Astrocyte (in vitro differentiated cells and primary cell): Measurements from ENCODE around the gene ATAD2B. TPM values are rescaled to one million over a fixed set of nuclear protein-coding genes. Genes with fewer than 3 reads are reported as not detected.
A peak's percentile ranks its signal among the peaks of the same experiment; 100 is the strongest.

Experiments used
- DNase-seq: peaks from one replicate; pipeline ENCODE4 v3.0.0-alpha.2; 2010; ENCODE audit warnings: low read depth
- FAIRE-seq: peaks from 2 replicates; lab custom pipeline; 2011; peaks lifted over from hg19 to GRCh38; lab: Jason Lieb, UNC
- H2AFZ ChIP-seq: 2 replicates; pipeline ENCODE4 v1.6.0; 2012; ENCODE audit warnings: low read depth, low read length, inconsistent platforms
- H3K27ac ChIP-seq: 2 replicates; pipeline ENCODE4 v1.5.1; 2011; ENCODE audit warnings: low read depth, low read length, inconsistent platforms
- H3K27me3 ChIP-seq: 2 replicates; pipeline ENCODE4 v1.6.0; 2011; ENCODE audit warnings: low read length, inconsistent platforms; ENCODE audit not compliant: insufficient read depth
- H3K36me3 ChIP-seq: 2 replicates; pipeline ENCODE4 v1.5.1; 2011; ENCODE audit warnings: low read length, inconsistent platforms; ENCODE audit not compliant: insufficient read depth
- H3K4me1 ChIP-seq: 2 replicates; pipeline ENCODE4 v1.5.1; 2011; ENCODE audit warnings: low read length, inconsistent platforms; ENCODE audit not compliant: insufficient read depth
- H3K4me2 ChIP-seq: 2 replicates; pipeline ENCODE4 v1.6.0; 2012; ENCODE audit warnings: low read length, inconsistent platforms
- H3K4me3 ChIP-seq: 2 replicates; pipeline ENCODE4 v1.5.1; 2011; ENCODE audit warnings: low read depth, mild to moderate bottlenecking, low read length, inconsistent platforms; ENCODE audit not compliant: insufficient read depth
- H3K79me2 ChIP-seq: 2 replicates; pipeline ENCODE4 v1.6.0; 2012; ENCODE audit warnings: mild to moderate bottlenecking, low read length, inconsistent platforms; ENCODE audit not compliant: insufficient read depth
- H3K9ac ChIP-seq: 2 replicates; pipeline ENCODE4 v1.6.0; 2012; ENCODE audit warnings: mild to moderate bottlenecking, low read length, inconsistent platforms
- H3K9me3 ChIP-seq: 2 replicates; pipeline ENCODE4 v1.5.1; 2012; ENCODE audit warnings: low read depth, mild to moderate bottlenecking, low read length, inconsistent platforms; ENCODE audit not compliant: insufficient read depth
- H4K20me1 ChIP-seq: 2 replicates; pipeline ENCODE4 v1.6.0; 2012; ENCODE audit warnings: low read length, inconsistent platforms; ENCODE audit not compliant: insufficient read depth
- H3K27ac Mint-ChIP-seq: one replicate; pipeline ENCODE4 v1.8.0; 2021; ENCODE audit warnings: mild to moderate bottlenecking, mixed read lengths; ENCODE audit not compliant: unreplicated experiment
- H3K27me3 Mint-ChIP-seq: one replicate; pipeline ENCODE4 v1.8.0; 2021; ENCODE audit warnings: low read depth, mixed read lengths; ENCODE audit not compliant: unreplicated experiment
- H3K36me3 Mint-ChIP-seq: one replicate; pipeline ENCODE4 v1.8.0; 2021; ENCODE audit warnings: low read depth, mixed read lengths; ENCODE audit not compliant: unreplicated experiment
- H3K4me1 Mint-ChIP-seq: one replicate; pipeline ENCODE4 v1.8.0; 2021; ENCODE audit warnings: low read depth, mixed read lengths; ENCODE audit not compliant: unreplicated experiment
- H3K4me3 Mint-ChIP-seq: one replicate; pipeline ENCODE4 v1.8.0; 2021; ENCODE audit warnings: mild to moderate bottlenecking, moderate library complexity, mixed read lengths; ENCODE audit not compliant: unreplicated experiment
- H3K9me3 Mint-ChIP-seq: one replicate; pipeline ENCODE4 v1.8.0; 2021; ENCODE audit warnings: mild to moderate bottlenecking, mixed read lengths; ENCODE audit not compliant: unreplicated experiment
- EZH2 ChIP-seq: IDR thresholded peaks from 2 replicates; pipeline ENCODE4 v1.6.1; 2012; ENCODE audit warnings: mild to moderate bottlenecking, low read length, inconsistent platforms; ENCODE audit not compliant: insufficient read depth
- total RNA-seq: library from RNA; stranded (reverse); gene quantifications from 2 replicates; pipeline ENCODE4 v1.2.1, GENCODE V29; 2021
- TF ChIP-seq, protein P1 (sequence below): IDR thresholded peaks from 2 replicates; pipeline ENCODE4 v1.5.1; 2011; ENCODE audit warnings: low read depth, mild to moderate bottlenecking, inconsistent platforms, low read length, moderate library complexity; ENCODE audit not compliant: insufficient read depth

ATAD2B gene
- total RNA-seq, 1 donor from 2014 or later: 12.2 TPM

DNA sequence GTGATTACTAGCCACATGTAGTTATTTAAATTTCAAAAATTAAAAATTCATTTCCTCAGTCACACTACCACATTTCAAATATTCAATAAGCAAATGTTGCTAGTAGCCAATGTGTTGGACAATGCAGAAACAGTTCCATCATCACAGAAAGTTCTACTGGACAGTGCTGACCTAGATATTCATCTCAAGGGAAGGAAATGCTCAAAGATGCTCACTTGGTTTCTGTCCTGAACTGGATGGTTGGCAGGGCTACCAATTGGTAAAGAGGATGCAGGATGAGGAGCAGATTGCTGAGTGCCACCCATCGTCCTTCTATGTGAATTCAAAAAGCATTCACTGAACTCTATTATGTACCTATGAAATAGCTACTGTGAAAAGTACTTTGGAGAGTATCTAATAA, 7.3 kb upstream of the ATAD2B start:
- no peak overlapping the region for H3K9ac ChIP-seq
- H3K4me3 ChIP-seq: no peak overlapping the region
- no peaks in the 10 kb centered on the region for H3K79me2 ChIP-seq
- TF ChIP-seq, protein P1, sequence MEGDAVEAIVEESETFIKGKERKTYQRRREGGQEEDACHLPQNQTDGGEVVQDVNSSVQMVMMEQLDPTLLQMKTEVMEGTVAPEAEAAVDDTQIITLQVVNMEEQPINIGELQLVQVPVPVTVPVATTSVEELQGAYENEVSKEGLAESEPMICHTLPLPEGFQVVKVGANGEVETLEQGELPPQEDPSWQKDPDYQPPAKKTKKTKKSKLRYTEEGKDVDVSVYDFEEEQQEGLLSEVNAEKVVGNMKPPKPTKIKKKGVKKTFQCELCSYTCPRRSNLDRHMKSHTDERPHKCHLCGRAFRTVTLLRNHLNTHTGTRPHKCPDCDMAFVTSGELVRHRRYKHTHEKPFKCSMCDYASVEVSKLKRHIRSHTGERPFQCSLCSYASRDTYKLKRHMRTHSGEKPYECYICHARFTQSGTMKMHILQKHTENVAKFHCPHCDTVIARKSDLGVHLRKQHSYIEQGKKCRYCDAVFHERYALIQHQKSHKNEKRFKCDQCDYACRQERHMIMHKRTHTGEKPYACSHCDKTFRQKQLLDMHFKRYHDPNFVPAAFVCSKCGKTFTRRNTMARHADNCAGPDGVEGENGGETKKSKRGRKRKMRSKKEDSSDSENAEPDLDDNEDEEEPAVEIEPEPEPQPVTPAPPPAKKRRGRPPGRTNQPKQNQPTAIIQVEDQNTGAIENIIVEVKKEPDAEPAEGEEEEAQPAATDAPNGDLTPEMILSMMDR: no peak
- no peak for TF ChIP-seq EZH2
- H3K27me3 Mint-ChIP-seq: no peaks in the 10 kb centered on the region
- H3K9me3 ChIP-seq: no peaks in the 10 kb centered on the region
- no peaks in the 10 kb centered on the region for H3K4me1 ChIP-seq
- no peaks in the 10 kb centered on the region for H4K20me1 ChIP-seq
- H3K9me3 Mint-ChIP-seq: no peaks in the 10 kb centered on the region
- no peaks in the 10 kb centered on the region for H3K36me3 ChIP-seq
- no peak overlapping the region for H3K4me2 ChIP-seq
- no peak overlapping the region for H2AFZ ChIP-seq
- H3K27ac ChIP-seq: no peak overlapping the region
- DNase-seq (no peak), FAIRE-seq (no peak)
- no peaks in the 10 kb centered on the region for H3K36me3 Mint-ChIP-seq
- no peak overlapping the region for H3K27ac Mint-ChIP-seq
- no peaks in the 10 kb centered on the region for H3K27me3 ChIP-seq
- no peak overlapping the region for H3K4me3 Mint-ChIP-seq
- peaks cover 2% of the 10 kb centered on the region for H3K4me1 Mint-ChIP-seq

DNA sequence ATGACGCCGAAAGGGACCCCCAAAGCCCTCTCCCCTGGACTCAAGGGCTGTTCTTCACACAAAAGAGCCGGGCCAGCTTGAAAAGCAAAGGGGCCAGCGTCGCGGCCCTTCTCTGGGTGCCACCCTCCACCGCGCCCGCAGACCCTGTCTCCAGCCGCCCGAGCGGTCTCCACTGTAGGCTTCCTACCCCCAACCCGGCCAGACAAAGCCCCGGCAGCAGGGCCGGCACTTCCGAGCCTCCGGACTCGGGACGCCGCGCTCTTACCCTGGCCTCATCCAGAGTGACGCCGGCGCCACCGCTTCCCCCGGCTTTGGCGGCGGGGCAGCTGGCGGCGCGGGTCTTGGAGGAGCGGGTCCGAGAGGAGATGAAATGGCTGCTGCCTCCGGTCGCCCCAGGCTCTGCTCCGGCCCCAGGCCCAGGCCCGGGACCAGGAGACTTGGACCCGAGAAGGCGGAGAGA, 603 bp downstream of the ATAD2B start:
- Mint-ChIP-seq H3K36me3 (no peaks in the 10 kb centered on the region), H3K27ac (peak overlapping the region; percentile 97), H3K27me3 (no peaks in the 10 kb centered on the region), H3K9me3 (no peaks in the 10 kb centered on the region), H3K4me1 (peaks cover 2% of the 10 kb centered on the region), H3K4me3 (peak overlapping the region; percentile 98)
- H3K79me2 ChIP-seq: peaks cover 61% of the 10 kb centered on the region
- peaks cover 8% of the 10 kb centered on the region for H3K4me1 ChIP-seq
- TF ChIP-seq, protein P1: no peak
- no peak for TF ChIP-seq EZH2
- no peaks in the 10 kb centered on the region for H3K27me3 ChIP-seq
- H4K20me1 ChIP-seq: peaks cover 36% of the 10 kb centered on the region
- FAIRE-seq (no peak), DNase-seq (no peak)
- H3K9me3 ChIP-seq: no peaks in the 10 kb centered on the region
- no peaks in the 10 kb centered on the region for H3K36me3 ChIP-seq
- peak overlapping the region; percentile 94 for H3K4me3 ChIP-seq
- H3K9ac ChIP-seq: peak overlapping the region; percentile 92
- peak overlapping the region; percentile 92 for H3K27ac ChIP-seq
- H3K4me2 ChIP-seq: peak overlapping the region; percentile 90
- peak overlapping the region; percentile 90 for H2AFZ ChIP-seq

DNA sequence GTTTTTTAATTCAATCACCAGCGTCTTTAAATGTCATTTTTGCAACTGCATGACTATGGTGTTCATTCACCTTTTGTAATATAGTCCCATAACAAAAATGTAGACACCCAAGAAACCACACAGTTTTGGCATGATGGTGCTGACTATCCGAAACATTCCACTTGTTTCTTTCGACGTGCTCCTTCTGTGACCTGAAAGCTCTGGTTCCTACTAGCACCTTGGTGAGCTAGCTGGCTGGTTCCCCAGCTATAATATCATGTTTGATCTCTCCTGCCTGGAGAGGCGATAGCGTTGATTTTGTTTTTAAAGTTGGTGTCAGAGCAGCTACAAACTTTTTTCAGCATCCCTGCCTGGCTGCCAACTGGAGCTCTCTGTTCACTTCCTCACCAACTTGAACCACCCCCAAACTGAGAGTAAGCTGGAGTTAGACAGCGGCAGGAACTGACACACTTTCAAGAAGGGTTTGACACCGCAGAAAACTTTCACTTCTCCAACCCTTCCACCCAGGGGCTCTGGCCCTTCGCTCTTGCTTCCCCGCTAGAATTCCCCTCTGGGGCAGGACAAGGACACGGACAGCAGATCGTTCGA, 1.1 kb downstream of the ATAD2B start:
- Histone ChIP-seq H3K4me1 (peaks cover 8% of the 10 kb centered on the region), H3K4me2 (peak overlapping the region; percentile 90), H3K79me2 (peaks cover 66% of the 10 kb centered on the region), H3K4me3 (peak overlapping the region; percentile 94), H2AFZ (peak overlapping the region; percentile 90), H3K36me3 (no peaks in the 10 kb centered on the region), H3K9ac (peak overlapping the region; percentile 92), H3K9me3 (no peaks in the 10 kb centered on the region), H3K27me3 (no peaks in the 10 kb centered on the region), H3K27ac (peak overlapping the region; percentile 92), H4K20me1 (peaks cover 40% of the 10 kb centered on the region)
- Mint-ChIP-seq H3K4me1 (peaks cover 2% of the 10 kb centered on the region), H3K9me3 (no peaks in the 10 kb centered on the region), H3K27me3 (no peaks in the 10 kb centered on the region), H3K27ac (peak overlapping the region; percentile 97), H3K36me3 (no peaks in the 10 kb centered on the region), H3K4me3 (peak overlapping the region; percentile 98)
- DNase-seq: peak; percentile 60
- TF ChIP-seq, protein P1: no peak
- TF ChIP-seq EZH2: no peak
- no peak for FAIRE-seq
